Right atrium auricular region (tissue), 2 donors: ENCODE results near the gene CCS. TPM values are rescaled to one million over a fixed set of nuclear protein-coding genes. Genes with fewer than 3 reads are reported as not detected.
A peak's percentile ranks its signal among the peaks of the same experiment; 100 is the strongest.
"Not testable (repeated sequence)": the region's sequence is repeated elsewhere in the genome, so short reads cannot be mapped to it uniquely, and the experiment has no call there.

Experiments used
- DNase-seq: peaks from one replicate; pipeline ENCODE4 v3.0.0-alpha.2; 2019; ENCODE audit warnings: low spot score
- H3K27ac ChIP-seq, 2 donors: fragments of 200-600 bp; sonication (generic); 1 replicate in 1 of 2; 2 replicates in 1 of 2; pipeline ENCODE4 v1.5.1; 2016 to 2019
- H3K27me3 ChIP-seq, 2 donors: fragments of 200-600 bp; sonication (generic); one replicate each; pipeline versions ENCODE4 v1.5.1 to v1.6.0; 2017 to 2019
- H3K36me3 ChIP-seq: fragments of 200-600 bp; sonication (generic); one replicate; pipeline ENCODE4 v1.5.1; 2016
- H3K4me1 ChIP-seq, 2 donors: fragments of 200-600 bp; sonication (generic); one replicate each; pipeline versions ENCODE4 v1.5.1 to v1.6.0; 2017 to 2019
- H3K4me3 ChIP-seq, 2 donors: fragments of 200-600 bp; sonication (generic); 1 replicate in 1 of 2; 2 replicates in 1 of 2; pipeline ENCODE4 v1.5.1; 2017 to 2019; ENCODE audit warnings: mild to moderate bottlenecking in 1 of 2, moderate library complexity in 1 of 2
- H3K9me3 ChIP-seq, 2 donors: fragments of 200-600 bp; sonication (generic); one replicate each; pipeline ENCODE4 v1.5.1; 2019
- total RNA-seq, 2 donors: library from RNA; depleted of rRNA; stranded (reverse); fragments of >200 nt; gene quantifications; one replicate each; pipeline ENCODE4 v1.1.0, GENCODE V29; 2016
- TF ChIP-seq, protein P1 (sequence below), 2 donors: fragments of 200-600 bp; sonication (generic); IDR thresholded peaks; one replicate each; pipeline ENCODE4 v1.5.1; 2019; ENCODE audit warnings: antibody characterized with exemption in 2 of 2

CCS gene
- total RNA-seq, 2 donors from 2014 or later = 13.8 to 18.6 TPM

DNA sequence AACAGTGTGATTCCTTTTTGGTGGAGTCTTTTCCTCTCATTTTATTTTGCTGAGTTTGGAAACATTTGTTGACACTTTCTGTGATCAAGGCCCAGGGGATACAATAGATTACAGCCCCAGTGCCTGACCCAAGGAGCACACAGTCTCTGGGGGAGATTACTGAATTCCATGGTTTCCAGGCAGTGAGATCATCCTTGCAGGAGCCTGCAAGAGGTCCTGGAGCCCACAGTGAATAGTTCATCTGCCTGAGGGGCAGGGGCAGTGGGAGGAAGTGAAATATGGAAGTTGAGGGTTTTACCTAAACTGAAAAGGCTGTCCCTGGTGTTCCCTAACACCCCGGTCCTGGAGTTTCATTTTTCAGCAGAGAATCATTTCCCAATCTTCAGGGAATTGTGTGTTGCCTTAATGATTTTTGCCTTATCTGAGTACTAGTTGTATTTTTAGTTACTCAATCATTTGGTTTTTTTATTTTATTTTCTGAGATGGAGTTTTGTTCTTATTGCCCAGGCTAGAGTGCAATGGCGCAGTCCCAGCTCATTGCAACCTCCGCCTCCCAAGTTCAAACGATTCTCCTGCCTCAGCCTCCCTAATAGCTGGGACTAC is 7.7 kb downstream of the CCS start:
- Histone ChIP-seq H3K27me3 (no peaks in the 10 kb centered on the region), H3K27ac (no peak overlapping the region), H3K9me3 (no peaks in the 10 kb centered on the region), H3K4me3 (no peak overlapping the region), H3K36me3 (peaks cover 11% of the 10 kb centered on the region), H3K4me1 (peaks cover 0 to 24% of the 10 kb centered on the region in 2 donors)
- TF ChIP-seq, protein P1, sequence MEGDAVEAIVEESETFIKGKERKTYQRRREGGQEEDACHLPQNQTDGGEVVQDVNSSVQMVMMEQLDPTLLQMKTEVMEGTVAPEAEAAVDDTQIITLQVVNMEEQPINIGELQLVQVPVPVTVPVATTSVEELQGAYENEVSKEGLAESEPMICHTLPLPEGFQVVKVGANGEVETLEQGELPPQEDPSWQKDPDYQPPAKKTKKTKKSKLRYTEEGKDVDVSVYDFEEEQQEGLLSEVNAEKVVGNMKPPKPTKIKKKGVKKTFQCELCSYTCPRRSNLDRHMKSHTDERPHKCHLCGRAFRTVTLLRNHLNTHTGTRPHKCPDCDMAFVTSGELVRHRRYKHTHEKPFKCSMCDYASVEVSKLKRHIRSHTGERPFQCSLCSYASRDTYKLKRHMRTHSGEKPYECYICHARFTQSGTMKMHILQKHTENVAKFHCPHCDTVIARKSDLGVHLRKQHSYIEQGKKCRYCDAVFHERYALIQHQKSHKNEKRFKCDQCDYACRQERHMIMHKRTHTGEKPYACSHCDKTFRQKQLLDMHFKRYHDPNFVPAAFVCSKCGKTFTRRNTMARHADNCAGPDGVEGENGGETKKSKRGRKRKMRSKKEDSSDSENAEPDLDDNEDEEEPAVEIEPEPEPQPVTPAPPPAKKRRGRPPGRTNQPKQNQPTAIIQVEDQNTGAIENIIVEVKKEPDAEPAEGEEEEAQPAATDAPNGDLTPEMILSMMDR (IDR thresholded peaks at IDR 0.05) = no peak
- DNase-seq = no peak

GRCh38 chr11:66603072-66603471 is 10.1 kb downstream of the CCS start:
- TF ChIP-seq, protein P1 (IDR thresholded peaks at IDR 0.05) = no peak
- Histone ChIP-seq H3K36me3 (peaks cover 13% of the 10 kb centered on the region), H3K4me3 (no peak overlapping the region), H3K27me3 (no peaks in the 10 kb centered on the region), H3K9me3 (no peaks in the 10 kb centered on the region), H3K27ac (no peak overlapping the region), H3K4me1 (peaks cover 0 to 34% of the 10 kb centered on the region in 2 donors)
- DNase-seq = no peak

- DNase-seq = no peak
Observed at GRCh38 chr11:66604155-66604554, 11.2 kb downstream of the CCS start.

GRCh38 chr11:66606608-66607007 is 13.6 kb downstream of the CCS start:
- H3K27me3 ChIP-seq, H3K4me3 ChIP-seq, DNase-seq, H3K9me3 ChIP-seq, H3K36me3 ChIP-seq: not testable (repeated sequence)
- peak overlapping the region; percentile 43 to 71 for H3K27ac ChIP-seq
- H3K4me1 ChIP-seq = peaks cover 0 to 28% of the 10 kb centered on the region in 2 donors

More at GRCh38 chr11:66604155-66604554, 11.2 kb downstream of the CCS start:
- no peaks in the 10 kb centered on the region for H3K27me3 ChIP-seq
- TF ChIP-seq, protein P1 (IDR thresholded peaks at IDR 0.05) = no peak
- H3K4me3 ChIP-seq = no peak overlapping the region
- no peaks in the 10 kb centered on the region for H3K9me3 ChIP-seq
- H3K27ac ChIP-seq = no peak overlapping the region
- H3K36me3 ChIP-seq = peaks cover 13% of the 10 kb centered on the region
- peaks cover 0 to 36% of the 10 kb centered on the region in 2 donors for H3K4me1 ChIP-seq

GRCh38 chr11:66607126-66607834 is 14.3 kb downstream of the CCS start:
- peak; percentile 91 for DNase-seq
- H3K9me3 ChIP-seq = no peaks in the 10 kb centered on the region
- H3K4me3 ChIP-seq = no peak overlapping the region
- peak overlapping the region; percentile 43 to 71 for H3K27ac ChIP-seq
- H3K27me3 ChIP-seq = no peaks in the 10 kb centered on the region
- H3K4me1 ChIP-seq = peaks cover 0 to 21% of the 10 kb centered on the region in 2 donors
- TF ChIP-seq, protein P1 (IDR thresholded peaks at IDR 0.05) = no peak
- peaks cover 9% of the 10 kb centered on the region for H3K36me3 ChIP-seq

DNA sequence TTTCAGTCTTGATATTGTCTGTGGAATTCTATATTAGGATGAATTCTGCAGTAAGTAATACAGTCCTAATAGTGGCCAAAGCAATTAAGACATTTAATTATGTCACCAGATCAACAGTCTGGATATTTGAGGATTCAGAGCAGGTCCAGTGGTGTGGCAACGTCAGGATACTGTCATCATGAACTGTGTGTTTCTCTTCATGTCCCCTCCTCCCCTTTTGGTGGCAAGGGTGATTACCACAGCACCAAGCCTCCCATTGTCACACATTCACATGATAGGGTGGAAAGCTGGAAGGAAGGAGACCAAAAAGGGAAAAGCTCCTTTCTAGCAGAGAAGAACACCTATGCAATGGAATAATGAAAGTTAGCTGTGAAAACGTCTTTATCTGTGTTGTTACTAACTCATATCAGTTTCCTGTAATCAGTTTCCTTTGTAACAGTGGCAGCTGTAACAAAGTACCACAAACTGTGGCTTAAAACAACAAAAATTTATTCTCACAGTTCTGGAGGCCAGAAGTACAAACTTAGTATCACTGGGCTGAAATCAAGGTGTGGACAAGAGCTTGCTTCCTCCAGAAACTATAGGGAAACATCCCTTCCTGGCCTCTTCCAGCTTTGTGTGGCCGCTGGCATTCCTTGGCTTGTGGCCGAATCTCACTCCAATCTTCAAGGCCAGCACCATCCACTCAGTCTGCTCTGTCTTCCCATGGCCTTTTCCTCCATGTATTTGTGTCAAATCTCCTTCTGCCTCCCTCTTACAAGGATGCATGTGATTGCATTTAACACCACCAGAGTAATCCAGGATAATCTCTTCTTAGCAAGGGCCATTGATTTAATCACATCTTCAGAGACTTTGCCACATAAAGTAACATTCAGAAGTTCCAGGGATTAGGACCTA is 17.0 kb downstream of the CCS start:
- no peaks in the 10 kb centered on the region for H3K27me3 ChIP-seq
- no peaks in the 10 kb centered on the region for H3K9me3 ChIP-seq
- H3K4me1 ChIP-seq = peaks cover 0 to 16% of the 10 kb centered on the region in 2 donors
- TF ChIP-seq, protein P1 (IDR thresholded peaks at IDR 0.05) = no peak
- H3K36me3 ChIP-seq = peaks cover 9% of the 10 kb centered on the region
- H3K27ac ChIP-seq = no peak overlapping the region
- no peak for DNase-seq
- H3K4me3 ChIP-seq = no peak overlapping the region
